ENCODE data around the gene CSRP3. TPM values are rescaled to one million over a fixed set of nuclear protein-coding genes. Genes with fewer than 3 reads are reported as not detected.

Gene CSRP3
- polyA plus RNA-seq, 1 donor from 2014 or later = not detected

GRCh38 chr11:19196432-19196831 is 5.4 kb downstream of the CSRP3 start:
- Histone ChIP-seq H3K27me3 (ENCODE audit: insufficient read depth, low read depth, low read length) (no peaks in the 10 kb centered on the region), H3K9me3 (ENCODE audit: low read length) (no peaks in the 10 kb centered on the region), H2AFZ (ENCODE audit: low read depth, low read length) (no peak overlapping the region), H3K27ac (ENCODE audit: low read length) (no peak overlapping the region), H3K9ac (ENCODE audit: low read length) (no peak overlapping the region), H3K79me2 (replicated peaks; ENCODE audit: insufficient read depth, low read length) (no peaks in the 10 kb centered on the region), H4K20me1 (ENCODE audit: insufficient read depth) (no peaks in the 10 kb centered on the region), H3K4me2 (ENCODE audit: low read length) (no peak overlapping the region), H3K9me2 (ENCODE audit: insufficient read depth, low read length) (no peaks in the 10 kb centered on the region), H3K4me3 (ENCODE audit: low read length) (no peak overlapping the region), H3F3A (ENCODE audit: insufficient read depth, low read length, poor library complexity, severe bottlenecking) (no peaks in the 10 kb centered on the region), H3K36me3 (ENCODE audit: insufficient read depth, low read length) (no peaks in the 10 kb centered on the region)
- TF ChIP-seq EP300 (conservative IDR thresholded peaks at IDR 0.05; ENCODE audit: poor library complexity, severe bottlenecking) (no peak), SMC3 (conservative IDR thresholded peaks at IDR 0.05; ENCODE audit: poor library complexity) (no peak), POLR2AphosphoS5 (IDR thresholded peaks at IDR 0.05) (no peak), REST (IDR thresholded peaks at IDR 0.05; ENCODE audit: borderline replicate concordance) (no peak), CTCF (IDR thresholded peaks at IDR 0.05; ENCODE audit: poor library complexity, severe bottlenecking) (no peak)

GRCh38 chr11:19194620-19195308 is 7.0 kb downstream of the CSRP3 start:
- H3K9me2 ChIP-seq (ENCODE audit: insufficient read depth, low read length) = no peaks in the 10 kb centered on the region
- H4K20me1 ChIP-seq (ENCODE audit: insufficient read depth) = no peaks in the 10 kb centered on the region
- no peak for TF ChIP-seq REST (IDR thresholded peaks at IDR 0.05; ENCODE audit: borderline replicate concordance)
- no peak for TF ChIP-seq CTCF (IDR thresholded peaks at IDR 0.05; ENCODE audit: poor library complexity, severe bottlenecking)
- H3K9me3 ChIP-seq (ENCODE audit: low read length) = no peaks in the 10 kb centered on the region
- no peak overlapping the region for H3K27ac ChIP-seq (ENCODE audit: low read length)
- no peak overlapping the region for H3K9ac ChIP-seq (ENCODE audit: low read length)
- H3K4me2 ChIP-seq (ENCODE audit: low read length) = no peak overlapping the region
- no peaks in the 10 kb centered on the region for H3F3A ChIP-seq (ENCODE audit: insufficient read depth, low read length, poor library complexity, severe bottlenecking)
- H3K4me3 ChIP-seq (ENCODE audit: low read length) = no peak overlapping the region
- H3K27me3 ChIP-seq (ENCODE audit: insufficient read depth, low read depth, low read length) = no peaks in the 10 kb centered on the region
- H2AFZ ChIP-seq (ENCODE audit: low read depth, low read length) = no peak overlapping the region
- H3K36me3 ChIP-seq (ENCODE audit: insufficient read depth, low read length) = no peaks in the 10 kb centered on the region
- H3K79me2 ChIP-seq (replicated peaks; ENCODE audit: insufficient read depth, low read length) = no peaks in the 10 kb centered on the region
